ENCODE measurements around the gene TUB. TPM values are rescaled to one million over a fixed set of nuclear protein-coding genes. Genes with fewer than 3 reads are reported as not detected.

Gene TUB
- polyA plus RNA-seq, 3 donors, result not detected

- Histone ChIP-seq H3K27ac (ENCODE audit: low read depth in 1 of 2, low read length in 2 of 2) (no peak overlapping the region), H3K36me3 (replicated peaks in 1 of 2; ENCODE audit: control insufficient read depth in 1 of 2, insufficient read depth in 2 of 2, low read length in 2 of 2) (no peaks in the 10 kb centered on the region), H3K9ac (ENCODE audit: insufficient read depth, low read length, poor library complexity, severe bottlenecking) (no peak overlapping the region), H3K4me1 (ENCODE audit: control insufficient read depth in 1 of 2, insufficient read depth in 2 of 2, low read length in 2 of 2) (no peaks in the 10 kb centered on the region), H3K9me3 (replicated peaks in 1 of 2; ENCODE audit: control insufficient read depth in 1 of 2, insufficient read depth in 1 of 2, low read length in 2 of 2) (peaks cover 0 to 10% of the 10 kb centered on the region in 2 donors), H3K4me2 (replicated peaks; ENCODE audit: extremely low read depth, low read length, poor library complexity, severe bottlenecking) (no peak overlapping the region), H2AFZ (ENCODE audit: insufficient read depth, low read depth, low read length, poor library complexity, severe bottlenecking) (no peak overlapping the region), H4K20me1 (ENCODE audit: insufficient read depth, low read length) (no peaks in the 10 kb centered on the region), H3K4me3 (replicated peaks in 1 of 3; ENCODE audit: low read depth in 2 of 3, low read length in 3 of 3) (no peak overlapping the region), H3K79me2 (ENCODE audit: insufficient read depth, low read length) (no peaks in the 10 kb centered on the region), H3K27me3 (ENCODE audit: control insufficient read depth in 2 of 2, insufficient read depth in 2 of 2, low read length in 2 of 2) (no peaks in the 10 kb centered on the region)
- peaks cover 10 to 19% (median 12%) of the 10 kb centered on the region in 7 donors for H3K9me3 Mint-ChIP-seq
- TF ChIP-seq CTCF (IDR thresholded peaks at IDR 0.05), result no peak
- H3K27me3 Mint-ChIP-seq (ENCODE audit: low read depth in 3 of 3), result peaks cover 0 to 3% (median 0%) of the 10 kb centered on the region in 3 donors
- DNase-seq, result no peak
- no peaks in the 10 kb centered on the region for H3K36me3 Mint-ChIP-seq
- WGBS (ENCODE audit: insufficient coverage), result 96% methylated on average over 7 of the region's 8 CpGs
- intact Hi-C loops (cut with micrococcal nuclease), result no loop called here
- H3K4me1 Mint-ChIP-seq, result no peaks in the 10 kb centered on the region
- H3K27ac Mint-ChIP-seq, result no peak overlapping the region
- H3K4me3 Mint-ChIP-seq, result no peak overlapping the region
Observed at GRCh38 chr11:8111636-8112035, 30.6 kb downstream of the TUB start.

DNA sequence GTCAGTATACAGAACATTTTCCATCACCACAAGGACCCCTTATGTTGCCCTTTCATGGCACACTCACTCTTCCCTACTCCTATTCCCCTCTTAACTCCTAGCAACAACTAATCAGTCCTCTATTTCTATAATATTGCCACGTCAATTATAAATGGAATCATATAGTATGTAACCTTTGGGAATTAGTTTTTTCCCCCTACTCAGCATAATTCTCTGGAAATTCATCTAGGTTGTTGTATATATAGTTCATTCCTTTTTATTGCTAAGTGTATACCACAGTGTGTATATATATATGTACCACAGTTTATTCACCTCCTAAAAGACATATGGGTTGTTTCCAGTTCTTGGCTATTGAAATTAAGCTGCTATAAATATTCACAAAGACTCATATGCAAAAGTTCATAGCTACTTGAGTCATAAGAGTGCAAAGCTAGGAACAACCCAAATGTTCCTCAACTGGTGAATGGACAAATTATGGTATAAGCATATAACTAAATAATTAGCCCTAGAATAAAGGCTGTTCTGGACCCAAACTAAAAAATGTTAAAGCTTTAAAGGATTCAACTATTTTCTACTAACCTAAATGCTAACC lies 41.3 kb downstream of the TUB start:
- Histone ChIP-seq H3K36me3 (replicated peaks in 1 of 2; ENCODE audit: control insufficient read depth in 1 of 2, insufficient read depth in 2 of 2, low read length in 2 of 2) (no peaks in the 10 kb centered on the region), H3K9ac (ENCODE audit: insufficient read depth, low read length, poor library complexity, severe bottlenecking) (no peak overlapping the region), H3K4me1 (ENCODE audit: control insufficient read depth in 1 of 2, insufficient read depth in 2 of 2, low read length in 2 of 2) (no peaks in the 10 kb centered on the region), H3K27ac (ENCODE audit: low read depth in 1 of 2, low read length in 2 of 2) (no peak overlapping the region), H3K4me3 (replicated peaks in 1 of 3; ENCODE audit: low read depth in 2 of 3, low read length in 3 of 3) (no peak overlapping the region), H4K20me1 (ENCODE audit: insufficient read depth, low read length) (no peaks in the 10 kb centered on the region), H2AFZ (ENCODE audit: insufficient read depth, low read depth, low read length, poor library complexity, severe bottlenecking) (no peak overlapping the region), H3K27me3 (ENCODE audit: control insufficient read depth in 2 of 2, insufficient read depth in 2 of 2, low read length in 2 of 2) (no peaks in the 10 kb centered on the region), H3K9me3 (replicated peaks in 1 of 2; ENCODE audit: control insufficient read depth in 1 of 2, insufficient read depth in 1 of 2, low read length in 2 of 2) (no peaks in the 10 kb centered on the region), H3K4me2 (replicated peaks; ENCODE audit: extremely low read depth, low read length, poor library complexity, severe bottlenecking) (no peak overlapping the region), H3K79me2 (ENCODE audit: insufficient read depth, low read length) (no peaks in the 10 kb centered on the region)
- TF ChIP-seq CTCF (IDR thresholded peaks at IDR 0.05), result no peak
- peaks cover 0 to 6% (median 4%) of the 10 kb centered on the region in 7 donors for H3K9me3 Mint-ChIP-seq
- H3K4me3 Mint-ChIP-seq, result no peak overlapping the region
- intact Hi-C loops (cut with micrococcal nuclease), result no loop called here
- no peaks in the 10 kb centered on the region for H3K36me3 Mint-ChIP-seq
- peaks cover 0 to 2% (median 0%) of the 10 kb centered on the region in 3 donors for H3K27me3 Mint-ChIP-seq (ENCODE audit: low read depth in 3 of 3)
- no peak for DNase-seq
- WGBS (ENCODE audit: insufficient coverage), result no CpG with 5 or more reads among the region's 1 CpG
- H3K27ac Mint-ChIP-seq, result no peak overlapping the region
- no peaks in the 10 kb centered on the region for H3K4me1 Mint-ChIP-seq

Data from CD14-positive monocyte (primary cell).